Suprapubic skin (tissue), 4 donors: Measurements from ENCODE around the gene POR.

ENCODE experiments used
- CTCF ChIP-seq, 2 donors: fragments of 200-600 bp in 1 of 2; fragments of 450-650 bp in 1 of 2; sonication (generic) in 1 of 2; IDR thresholded peaks; one replicate each; pipeline ENCODE4 v1.5.1; 2016 to 2019; ENCODE audit warnings: antibody characterized with exemption in 2 of 2, mild to moderate bottlenecking in 1 of 2, moderate library complexity in 1 of 2
- EP300 ChIP-seq: sonication (generic); formaldehyde crosslinking; IDR thresholded peaks from one replicate; pipeline ENCODE4 v1.6.1; 2017; ENCODE audit warnings: antibody characterized with exemption
- POLR2A ChIP-seq, 2 donors: fragments of 450-650 bp; IDR thresholded peaks; one replicate each; pipeline ENCODE4 v1.6.1; 2017; ENCODE audit warnings: antibody characterized with exemption in 2 of 2, mild to moderate bottlenecking in 2 of 2, moderate library complexity in 2 of 2
- POLR2AphosphoS5 ChIP-seq, 3 donors: sonication (generic); formaldehyde crosslinking; IDR thresholded peaks; one replicate each; pipeline ENCODE4 v1.6.1; 2017; ENCODE audit warnings: antibody characterized with exemption in 3 of 3

GRCh38 chr7:75887669-75888369 lies 27.1 kb upstream of the POR start:
- no peak for TF ChIP-seq CTCF (IDR thresholded peaks at IDR 0.05)
- no peak for TF ChIP-seq POLR2A (IDR thresholded peaks at IDR 0.05)
- no peak for TF ChIP-seq POLR2AphosphoS5 (IDR thresholded peaks at IDR 0.05)
- no peak for TF ChIP-seq EP300
